Inflammatory macrophage treated with lipopolysaccharide for 4 hours (primary cell): Measurements from ENCODE around the gene NCAPH2.

Experiments
- DNase-seq: peaks from one replicate; pipeline ENCODE4 v3.0.0-alpha.2; 2020

NCAPH2 gene

GRCh38 chr22:50490531-50491308 lies 17.3 kb upstream of the NCAPH2 start:
- DNase-seq = peak; percentile 74

DNA sequence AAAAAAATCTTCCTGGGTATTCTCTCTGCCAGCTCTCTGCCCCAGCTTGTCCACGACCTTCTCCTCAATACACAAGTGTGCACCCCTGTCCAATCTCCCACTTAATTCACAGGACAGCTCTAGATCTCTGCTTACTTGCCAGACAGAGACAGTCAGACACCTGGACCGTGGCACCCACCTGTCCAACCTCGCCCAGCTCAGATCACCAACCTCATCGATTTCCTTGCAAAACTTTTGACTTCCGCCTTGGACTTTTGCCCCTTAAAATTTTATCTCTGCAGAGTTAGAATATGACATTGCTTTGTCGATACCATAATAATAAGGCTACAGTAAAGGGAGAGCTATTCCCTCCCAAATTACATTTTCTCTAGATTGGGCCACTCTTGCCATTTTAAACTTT lies 10.9 kb upstream of the NCAPH2 start:
- no peak for DNase-seq

- DNase-seq = peak; percentile 69
These were observed 9.6 kb upstream of the NCAPH2 start for GRCh38 chr22:50498322-50498890.

DNA sequence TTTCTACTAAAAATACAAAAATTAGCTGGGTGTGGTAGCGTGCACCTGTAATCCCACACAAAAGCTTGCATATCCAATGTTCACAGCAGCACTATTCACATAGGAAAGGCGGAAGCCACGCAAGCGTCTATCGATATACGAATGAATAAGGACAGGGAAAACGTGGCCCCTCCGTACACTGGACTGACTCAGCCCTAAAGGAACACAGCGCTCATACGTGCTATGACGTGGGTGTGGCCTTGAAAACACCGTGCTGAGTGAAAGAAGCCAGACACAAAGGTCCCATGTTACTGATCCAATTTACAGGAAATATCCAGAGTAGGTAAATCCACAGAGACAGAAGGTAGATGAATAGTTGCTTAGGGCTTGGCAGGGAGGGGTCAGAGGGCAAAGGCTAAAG lies 7.6 kb upstream of the NCAPH2 start:
- no peak for DNase-seq

GRCh38 chr22:50502096-50502495 lies 5.9 kb upstream of the NCAPH2 start:
- no peak for DNase-seq

DNA sequence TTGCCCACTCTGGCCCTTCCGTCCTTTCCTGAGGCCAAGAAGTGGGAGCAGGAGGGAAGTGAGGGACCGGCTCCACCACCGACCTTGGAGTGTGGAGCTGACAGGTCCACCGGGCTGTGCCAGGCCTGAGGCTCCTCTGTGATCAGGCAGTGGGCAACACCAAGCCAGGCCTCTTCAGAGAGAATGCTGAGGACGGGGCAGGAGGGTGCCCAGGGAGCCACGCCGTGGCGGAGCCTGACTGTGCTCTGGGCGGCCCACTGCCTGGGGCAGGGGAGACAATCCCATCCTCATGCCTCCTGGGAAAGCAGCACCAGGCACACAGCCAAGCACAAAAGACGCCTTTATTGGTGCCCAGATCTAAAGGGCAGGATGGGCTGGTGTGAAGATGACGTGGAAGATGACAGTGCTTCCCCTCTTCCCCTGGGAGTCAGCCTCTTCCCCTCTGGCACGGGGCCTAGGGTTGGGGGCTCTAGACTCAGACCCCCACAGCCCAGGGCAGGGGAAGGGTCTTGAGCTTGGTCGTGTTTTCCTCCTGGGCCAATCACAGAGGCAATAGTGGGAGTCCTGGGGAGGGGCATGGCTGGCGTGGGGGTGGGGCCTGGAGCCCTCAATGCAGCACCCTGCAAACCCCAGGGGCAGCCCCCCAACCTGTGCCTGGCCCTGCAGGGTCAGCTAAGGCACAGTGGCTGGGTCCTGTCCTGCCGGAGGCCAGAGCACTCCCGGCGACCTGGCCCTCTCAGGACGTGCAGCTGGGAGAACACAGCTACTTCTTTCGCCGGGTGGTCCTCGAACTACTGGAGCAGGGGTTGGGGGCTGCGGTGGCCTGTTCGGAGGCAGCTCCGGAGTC lies 5.2 kb upstream of the NCAPH2 start:
- no peak for DNase-seq

GRCh38 chr22:50503475-50504145 lies 4.4 kb upstream of the NCAPH2 start:
- DNase-seq = no peak

- DNase-seq = no peak
These were observed 3.4 kb upstream of the NCAPH2 start for GRCh38 chr22:50504369-50505211.

GRCh38 chr22:50505276-50505775 lies 2.7 kb upstream of the NCAPH2 start:
- DNase-seq = no peak

GRCh38 chr22:50505776-50506610 lies 2.0 kb upstream of the NCAPH2 start:
- no peak for DNase-seq

GRCh38 chr22:50506611-50507420 lies 1.2 kb upstream of the NCAPH2 start:
- DNase-seq = no peak

GRCh38 chr22:50507421-50507990 lies 518 bp upstream of the NCAPH2 start, which contains the start of gene LMF2:
TSS of gene LMF2 (minus strand) at chr22:50507702. CDS start at chr22:50507675, 27 bp downstream.
- peak; percentile 88 for DNase-seq

DNA sequence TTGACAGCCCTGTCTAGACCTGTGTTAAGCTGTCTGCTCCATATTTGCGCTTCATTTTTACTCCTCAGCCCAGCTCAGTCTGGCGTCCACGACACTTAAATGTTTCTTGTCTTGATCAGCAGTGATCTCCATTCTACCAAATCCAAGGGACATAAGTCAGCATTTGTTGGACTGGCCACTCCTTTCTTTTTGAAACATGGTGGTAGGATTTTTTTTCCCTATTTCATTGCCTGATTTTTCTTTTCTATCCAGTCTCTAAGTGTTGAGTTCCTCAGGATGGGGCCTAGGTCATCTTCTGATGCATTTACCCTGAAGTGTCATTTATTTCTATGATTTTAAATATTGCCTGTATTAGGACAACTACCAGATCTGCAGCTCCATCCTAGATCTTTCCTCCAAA lies 873 bp downstream of the NCAPH2 start:
- DNase-seq = no peak

- no peak for DNase-seq
These were observed 5.2 kb downstream of the NCAPH2 start for GRCh38 chr22:50513175-50513574.

DNA sequence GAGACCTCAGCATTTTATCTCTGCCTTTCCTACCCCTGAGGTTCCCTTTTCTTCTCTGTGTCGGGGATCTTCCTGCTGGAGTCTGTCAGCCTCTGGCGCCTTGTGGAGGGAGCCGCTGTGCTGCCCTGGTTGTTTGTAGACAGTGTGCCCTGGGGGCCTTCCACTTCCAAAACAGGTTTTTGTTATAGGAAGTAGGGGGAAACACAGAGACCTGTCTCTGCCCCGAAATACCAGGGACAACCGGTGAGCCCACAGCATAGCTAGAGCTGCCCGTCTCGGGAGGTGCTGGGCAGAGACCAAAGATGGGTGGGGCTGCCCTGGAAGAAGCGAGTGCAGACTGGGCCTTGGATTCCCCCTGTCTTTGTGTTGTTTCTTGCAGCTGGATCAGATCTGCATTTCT lies 8.0 kb downstream of the NCAPH2 start:
- no peak for DNase-seq

DNA sequence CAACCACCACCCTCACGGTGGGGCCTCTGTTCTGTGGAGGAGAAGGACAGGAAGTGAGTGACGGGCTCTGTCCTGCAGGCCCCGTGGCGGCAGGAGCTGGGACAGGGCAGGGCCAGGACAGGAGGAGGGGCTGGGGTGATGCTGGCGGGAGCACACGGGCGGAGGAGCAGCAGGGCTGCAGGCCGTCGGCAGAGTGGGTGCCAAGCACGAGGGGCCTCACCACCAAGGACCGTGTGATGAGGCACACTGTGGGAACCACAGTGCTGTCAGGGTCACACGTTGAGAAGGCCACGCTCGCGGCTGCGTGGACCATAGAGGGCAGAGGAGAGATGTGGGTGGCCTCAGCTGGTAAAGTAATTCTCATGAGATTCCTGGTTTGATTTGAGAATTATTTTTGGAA lies 8.9 kb downstream of the NCAPH2 start:
- DNase-seq = no peak

- DNase-seq = no peak
These were observed 9.7 kb downstream of the NCAPH2 start for GRCh38 chr22:50517495-50518260.

DNA sequence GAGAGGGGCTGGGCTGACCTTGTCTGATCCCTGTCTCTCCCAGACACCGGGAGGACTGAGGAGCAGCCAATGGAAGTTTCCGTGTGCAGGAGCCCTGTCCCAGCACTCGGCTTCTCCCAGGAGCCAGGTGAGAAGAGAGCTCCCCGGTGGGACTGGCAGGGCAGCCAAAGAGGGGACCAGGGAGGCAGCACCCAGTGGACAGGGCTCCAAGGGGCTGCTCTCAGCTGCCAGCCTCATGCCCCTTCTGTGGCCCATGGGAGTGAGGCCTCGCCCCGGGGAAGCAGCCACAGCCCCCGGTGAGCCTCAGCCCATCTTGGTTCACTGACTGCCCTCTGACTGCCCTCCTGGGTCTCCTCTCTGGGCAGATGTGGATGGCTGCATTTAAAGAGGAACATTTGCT lies 10.6 kb downstream of the NCAPH2 start:
- DNase-seq = no peak

DNA sequence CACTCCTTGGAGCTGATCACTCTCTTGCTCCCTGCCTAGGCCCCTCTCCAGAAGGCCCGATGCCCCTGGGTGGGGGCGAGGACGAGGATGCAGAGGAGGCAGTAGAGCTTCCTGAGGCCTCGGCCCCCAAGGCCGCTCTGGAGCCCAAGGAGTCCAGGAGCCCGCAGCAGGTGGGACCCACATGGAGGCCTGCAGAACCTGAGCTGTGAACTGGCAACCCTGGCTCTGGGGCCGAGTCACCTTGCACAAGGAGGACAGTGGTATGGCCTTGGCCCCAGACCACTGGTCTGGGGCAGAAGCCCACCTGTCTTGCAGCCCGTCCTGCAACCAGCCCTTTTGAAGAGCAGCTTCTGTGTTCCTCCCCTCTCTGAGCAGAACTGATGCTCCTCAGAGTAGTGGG lies 11.1 kb downstream of the NCAPH2 start:
- no peak for DNase-seq
